Fibroblast of lung (primary cell): Measurements from ENCODE around the gene ATP2B2.

ENCODE experiments used
- EZH2 ChIP-seq: IDR thresholded peaks from 2 replicates; pipeline ENCODE4 v1.5.1; 2012; ENCODE audit warnings: low read length, control low read depth, mild to moderate bottlenecking; ENCODE audit errors: missing control alignments
- TF ChIP-seq, protein P1 (sequence below), 2 donors: IDR thresholded peaks in 1 of 2; conservative IDR thresholded peaks in 1 of 2; 1 replicate in 1 of 2; 2 replicates in 1 of 2; pipeline ENCODE4 v1.5.1; 2011 to 2012; ENCODE audit warnings: low read length in 2 of 2, control low read depth in 1 of 2, inconsistent platforms in 1 of 2, low read depth in 1 of 2, mild to moderate bottlenecking in 1 of 2

GRCh38 chr3:10344944-10345575 lies 160.3 kb downstream of the ATP2B2 start:
- TF ChIP-seq, protein P1, sequence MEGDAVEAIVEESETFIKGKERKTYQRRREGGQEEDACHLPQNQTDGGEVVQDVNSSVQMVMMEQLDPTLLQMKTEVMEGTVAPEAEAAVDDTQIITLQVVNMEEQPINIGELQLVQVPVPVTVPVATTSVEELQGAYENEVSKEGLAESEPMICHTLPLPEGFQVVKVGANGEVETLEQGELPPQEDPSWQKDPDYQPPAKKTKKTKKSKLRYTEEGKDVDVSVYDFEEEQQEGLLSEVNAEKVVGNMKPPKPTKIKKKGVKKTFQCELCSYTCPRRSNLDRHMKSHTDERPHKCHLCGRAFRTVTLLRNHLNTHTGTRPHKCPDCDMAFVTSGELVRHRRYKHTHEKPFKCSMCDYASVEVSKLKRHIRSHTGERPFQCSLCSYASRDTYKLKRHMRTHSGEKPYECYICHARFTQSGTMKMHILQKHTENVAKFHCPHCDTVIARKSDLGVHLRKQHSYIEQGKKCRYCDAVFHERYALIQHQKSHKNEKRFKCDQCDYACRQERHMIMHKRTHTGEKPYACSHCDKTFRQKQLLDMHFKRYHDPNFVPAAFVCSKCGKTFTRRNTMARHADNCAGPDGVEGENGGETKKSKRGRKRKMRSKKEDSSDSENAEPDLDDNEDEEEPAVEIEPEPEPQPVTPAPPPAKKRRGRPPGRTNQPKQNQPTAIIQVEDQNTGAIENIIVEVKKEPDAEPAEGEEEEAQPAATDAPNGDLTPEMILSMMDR (conservative IDR thresholded peaks at IDR 0.05 in 1 of 2, IDR thresholded peaks at IDR 0.05 in 1 of 2; ENCODE audit: low read depth in 1 of 2, low read length in 2 of 2) = no peak
- no peak for TF ChIP-seq EZH2
